ENCODE results near the gene ARHGAP28. TPM values are rescaled to one million over a fixed set of nuclear protein-coding genes. Genes with fewer than 3 reads are reported as not detected.

ARHGAP28 gene
- total RNA-seq, 4 donors from 2014 or later: 3.6 to 7.8 (median 6.0) TPM

DNA sequence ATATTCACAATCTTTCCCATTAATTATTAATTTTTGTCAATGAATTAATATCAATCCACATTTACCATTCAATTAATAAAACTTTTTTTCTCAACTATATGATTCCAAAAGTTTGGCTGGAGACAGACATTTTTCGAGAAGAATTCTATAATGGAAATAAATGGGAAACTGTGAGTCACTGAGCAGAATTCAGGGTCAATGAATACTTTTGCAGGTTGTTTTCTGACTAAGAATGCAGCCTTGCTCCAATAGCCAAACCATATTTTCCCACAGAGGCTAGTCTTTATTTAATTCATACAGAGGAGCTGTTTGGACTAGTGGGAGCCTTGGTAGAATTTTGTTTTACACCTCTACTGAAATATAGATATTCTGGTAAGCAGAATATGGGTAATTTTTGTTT, 82.3 kb downstream of the ARHGAP28 start:
- no peak overlapping the region for H3K4me3 ChIP-seq
- TF ChIP-seq POLR2A (IDR thresholded peaks at IDR 0.05) (no peak), EP300 (IDR thresholded peaks at IDR 0.05) (no peak)
- TF ChIP-seq, protein P1, sequence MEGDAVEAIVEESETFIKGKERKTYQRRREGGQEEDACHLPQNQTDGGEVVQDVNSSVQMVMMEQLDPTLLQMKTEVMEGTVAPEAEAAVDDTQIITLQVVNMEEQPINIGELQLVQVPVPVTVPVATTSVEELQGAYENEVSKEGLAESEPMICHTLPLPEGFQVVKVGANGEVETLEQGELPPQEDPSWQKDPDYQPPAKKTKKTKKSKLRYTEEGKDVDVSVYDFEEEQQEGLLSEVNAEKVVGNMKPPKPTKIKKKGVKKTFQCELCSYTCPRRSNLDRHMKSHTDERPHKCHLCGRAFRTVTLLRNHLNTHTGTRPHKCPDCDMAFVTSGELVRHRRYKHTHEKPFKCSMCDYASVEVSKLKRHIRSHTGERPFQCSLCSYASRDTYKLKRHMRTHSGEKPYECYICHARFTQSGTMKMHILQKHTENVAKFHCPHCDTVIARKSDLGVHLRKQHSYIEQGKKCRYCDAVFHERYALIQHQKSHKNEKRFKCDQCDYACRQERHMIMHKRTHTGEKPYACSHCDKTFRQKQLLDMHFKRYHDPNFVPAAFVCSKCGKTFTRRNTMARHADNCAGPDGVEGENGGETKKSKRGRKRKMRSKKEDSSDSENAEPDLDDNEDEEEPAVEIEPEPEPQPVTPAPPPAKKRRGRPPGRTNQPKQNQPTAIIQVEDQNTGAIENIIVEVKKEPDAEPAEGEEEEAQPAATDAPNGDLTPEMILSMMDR (IDR thresholded peaks at IDR 0.05): no peak
- peaks cover 0 to 6% (median 2%) of the 10 kb centered on the region in 4 donors for H3K9me3 ChIP-seq
- 57 to 59% methylated on average over 1 of the region's 1 CpG for WGBS, 2 donors
- no peaks in the 10 kb centered on the region for H3K27me3 ChIP-seq
- DNase-seq (ENCODE audit: low spot score in 2 of 2): no peak
- no peaks in the 10 kb centered on the region for H3K4me1 ChIP-seq
- H3K36me3 ChIP-seq: no peaks in the 10 kb centered on the region
- no peak overlapping the region for H3K27ac ChIP-seq

DNA sequence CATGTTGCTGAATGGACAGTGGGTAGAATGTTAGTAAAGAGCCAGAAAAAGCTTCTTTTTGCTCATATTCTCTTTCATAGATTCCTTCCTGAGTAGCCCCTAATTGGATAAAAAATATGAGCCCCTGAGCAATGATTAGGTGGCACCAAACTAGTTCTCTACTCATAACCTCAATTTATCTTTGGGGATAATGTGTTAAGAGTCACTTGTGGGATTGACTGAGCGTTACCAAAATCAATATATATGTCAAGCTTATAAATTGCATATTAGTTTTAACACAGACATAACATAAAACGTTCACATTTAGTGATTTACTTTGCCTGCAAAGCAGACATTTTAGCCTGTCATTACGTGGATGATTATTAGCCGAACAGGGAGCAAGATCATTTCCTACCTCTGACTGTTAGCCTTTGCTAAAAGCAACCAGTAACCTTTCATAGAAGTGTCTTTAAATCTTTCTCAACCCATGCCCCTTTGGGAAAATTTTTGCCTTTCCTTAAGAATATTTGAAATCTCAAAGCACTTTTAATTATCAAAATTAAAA, 85.4 kb downstream of the ARHGAP28 start:
- peaks cover 0 to 12% (median 0%) of the 10 kb centered on the region in 4 donors for H3K9me3 ChIP-seq
- WGBS, 2 donors: 88 to 90% methylated on average over 4 of the region's 4 CpGs

DNA sequence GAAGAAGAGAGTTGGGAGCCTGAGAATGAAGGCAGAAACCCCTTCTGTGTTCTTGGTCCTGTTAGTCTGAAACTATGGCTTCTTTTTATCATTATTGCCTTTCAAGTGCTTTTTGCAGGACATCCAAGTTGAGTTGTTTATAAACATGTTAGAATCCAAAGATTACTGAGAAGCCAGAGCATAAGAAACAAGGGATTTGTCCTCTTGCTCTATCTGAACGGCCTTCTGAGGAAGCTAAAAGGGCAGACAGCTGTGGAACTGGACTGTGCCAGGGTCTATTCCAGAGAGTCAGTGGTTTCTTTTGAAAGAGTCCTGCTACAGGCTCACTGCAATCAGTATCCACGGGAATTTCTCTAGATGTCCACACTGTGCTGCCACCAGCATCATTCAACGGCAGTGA, 86.6 kb downstream of the ARHGAP28 start:
- no peak for DNase-seq (ENCODE audit: low spot score in 2 of 2)
- H3K27ac ChIP-seq: no peak overlapping the region
- TF ChIP-seq, protein P1 (IDR thresholded peaks at IDR 0.05): no peak
- TF ChIP-seq EP300 (IDR thresholded peaks at IDR 0.05) (no peak), POLR2A (IDR thresholded peaks at IDR 0.05) (no peak)
- H3K36me3 ChIP-seq: no peaks in the 10 kb centered on the region
- H3K4me1 ChIP-seq: no peaks in the 10 kb centered on the region
- WGBS, 2 donors: 68 to 83% methylated on average over 3 of the region's 3 CpGs
- no peak overlapping the region for H3K4me3 ChIP-seq
- H3K9me3 ChIP-seq: peaks cover 0 to 21% (median 0%) of the 10 kb centered on the region in 4 donors
- H3K27me3 ChIP-seq: no peaks in the 10 kb centered on the region

More for the DNA sequence above, 85.4 kb downstream of the ARHGAP28 start:
- Histone ChIP-seq H3K27ac (no peak overlapping the region), H3K4me3 (no peak overlapping the region), H3K36me3 (no peaks in the 10 kb centered on the region), H3K27me3 (no peaks in the 10 kb centered on the region), H3K4me1 (no peaks in the 10 kb centered on the region)
- no peak for DNase-seq (ENCODE audit: low spot score in 2 of 2)
- TF ChIP-seq POLR2A (IDR thresholded peaks at IDR 0.05) (no peak), EP300 (IDR thresholded peaks at IDR 0.05) (no peak)
- TF ChIP-seq, protein P1 (IDR thresholded peaks at IDR 0.05): no peak

DNA sequence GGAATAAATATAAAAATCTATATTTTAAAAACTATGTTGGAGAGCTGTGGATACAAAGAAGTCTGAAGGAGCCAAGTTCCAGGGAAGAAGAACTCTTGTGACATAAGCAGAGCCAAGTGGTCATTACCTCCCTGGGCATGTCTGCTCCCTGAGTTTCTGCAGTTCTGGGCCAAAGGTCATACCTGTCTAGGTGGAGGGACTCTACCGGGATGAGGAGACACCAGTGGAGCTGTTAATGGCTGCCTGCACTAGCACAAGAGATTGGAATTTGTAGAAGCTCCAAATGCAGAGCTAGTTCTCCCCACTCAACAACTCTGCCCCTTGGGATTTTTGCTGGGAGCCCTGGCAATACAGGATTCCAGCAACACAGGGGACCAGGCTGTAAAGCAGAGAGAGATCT, 89.8 kb downstream of the ARHGAP28 start:
- no peak for DNase-seq (ENCODE audit: low spot score in 2 of 2)
- Histone ChIP-seq H3K27ac (no peak overlapping the region), H3K27me3 (no peaks in the 10 kb centered on the region), H3K9me3 (peaks cover 0 to 16% (median 0%) of the 10 kb centered on the region in 4 donors), H3K36me3 (no peaks in the 10 kb centered on the region), H3K4me3 (no peak overlapping the region), H3K4me1 (no peaks in the 10 kb centered on the region)
- WGBS, 2 donors: 73 to 82% methylated on average over 1 of the region's 1 CpG
- no peak for TF ChIP-seq POLR2A (IDR thresholded peaks at IDR 0.05)
- TF ChIP-seq, protein P1 (IDR thresholded peaks at IDR 0.05): no peak
- no peak for TF ChIP-seq EP300 (IDR thresholded peaks at IDR 0.05)

DNA sequence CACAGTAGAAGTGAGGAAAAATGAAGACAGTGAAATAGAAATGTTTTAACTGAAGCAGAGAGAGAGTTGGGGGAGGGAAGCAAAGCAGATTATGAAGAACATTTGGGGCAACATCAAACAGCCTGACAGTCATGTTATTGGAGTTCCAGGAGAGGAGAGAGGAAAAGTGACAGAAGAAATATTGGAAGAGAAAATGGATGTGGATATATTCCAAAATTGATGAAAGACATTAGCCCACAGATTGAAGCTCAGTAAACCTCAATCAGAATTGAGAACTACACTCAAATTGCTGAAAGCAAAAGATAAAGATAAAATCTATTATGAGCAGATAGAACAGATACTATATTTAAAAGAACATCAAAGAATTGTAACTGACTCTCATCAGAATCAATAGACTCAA, 90.8 kb downstream of the ARHGAP28 start:
- H3K27ac ChIP-seq: no peak overlapping the region
- no peaks in the 10 kb centered on the region for H3K4me1 ChIP-seq
- H3K4me3 ChIP-seq: no peak overlapping the region
- H3K27me3 ChIP-seq: no peaks in the 10 kb centered on the region
- TF ChIP-seq POLR2A (IDR thresholded peaks at IDR 0.05): no peak
- TF ChIP-seq EP300 (IDR thresholded peaks at IDR 0.05): no peak
- peaks cover 0 to 15% (median 0%) of the 10 kb centered on the region in 4 donors for H3K9me3 ChIP-seq
- DNase-seq (ENCODE audit: low spot score in 2 of 2): no peak
- peaks cover 0 to 6% (median 0%) of the 10 kb centered on the region in 3 donors for H3K36me3 ChIP-seq
